OCI-LY1 (cell line): ENCODE measurements around the gene FGF10.

ENCODE experiments used
- CTCF ChIP-seq: fragments of 200-600 bp; sonication (generic), shearing (Covaris generic); IDR thresholded peaks from 2 replicates; pipeline ENCODE4 v1.5.1; 2017; ENCODE audit warnings: mild to moderate bottlenecking, antibody characterized with exemption, low read length, moderate library complexity, mixed read lengths
- EZH2 ChIP-seq: fragments of 200-600 bp; sonication (generic), shearing (Covaris generic); IDR thresholded peaks from 2 replicates; pipeline ENCODE4 v1.8.0; 2017; ENCODE audit warnings: borderline replicate concordance, mixed run types, mild to moderate bottlenecking, antibody characterized with exemption, low read length, moderate library complexity, mixed read lengths

- TF ChIP-seq CTCF (no peak), EZH2 (no peak)
These were observed 113.3 kb downstream of the FGF10 start for GRCh38 chr5:44275908-44276307.
